HG03354 (cell line): ENCODE measurements around the gene QRICH1.

Experiments used
- ATAC-seq: cut with Tn5 transposase; IDR thresholded peaks from one replicate; pipeline ENCODE4 v1.9.1; 2021; ENCODE audit warnings: mild to moderate bottlenecking; ENCODE audit not compliant: unreplicated experiment, poor library complexity, severe bottlenecking

The QRICH1 gene, protein sequence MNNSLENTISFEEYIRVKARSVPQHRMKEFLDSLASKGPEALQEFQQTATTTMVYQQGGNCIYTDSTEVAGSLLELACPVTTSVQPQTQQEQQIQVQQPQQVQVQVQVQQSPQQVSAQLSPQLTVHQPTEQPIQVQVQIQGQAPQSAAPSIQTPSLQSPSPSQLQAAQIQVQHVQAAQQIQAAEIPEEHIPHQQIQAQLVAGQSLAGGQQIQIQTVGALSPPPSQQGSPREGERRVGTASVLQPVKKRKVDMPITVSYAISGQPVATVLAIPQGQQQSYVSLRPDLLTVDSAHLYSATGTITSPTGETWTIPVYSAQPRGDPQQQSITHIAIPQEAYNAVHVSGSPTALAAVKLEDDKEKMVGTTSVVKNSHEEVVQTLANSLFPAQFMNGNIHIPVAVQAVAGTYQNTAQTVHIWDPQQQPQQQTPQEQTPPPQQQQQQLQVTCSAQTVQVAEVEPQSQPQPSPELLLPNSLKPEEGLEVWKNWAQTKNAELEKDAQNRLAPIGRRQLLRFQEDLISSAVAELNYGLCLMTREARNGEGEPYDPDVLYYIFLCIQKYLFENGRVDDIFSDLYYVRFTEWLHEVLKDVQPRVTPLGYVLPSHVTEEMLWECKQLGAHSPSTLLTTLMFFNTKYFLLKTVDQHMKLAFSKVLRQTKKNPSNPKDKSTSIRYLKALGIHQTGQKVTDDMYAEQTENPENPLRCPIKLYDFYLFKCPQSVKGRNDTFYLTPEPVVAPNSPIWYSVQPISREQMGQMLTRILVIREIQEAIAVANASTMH

DNA sequence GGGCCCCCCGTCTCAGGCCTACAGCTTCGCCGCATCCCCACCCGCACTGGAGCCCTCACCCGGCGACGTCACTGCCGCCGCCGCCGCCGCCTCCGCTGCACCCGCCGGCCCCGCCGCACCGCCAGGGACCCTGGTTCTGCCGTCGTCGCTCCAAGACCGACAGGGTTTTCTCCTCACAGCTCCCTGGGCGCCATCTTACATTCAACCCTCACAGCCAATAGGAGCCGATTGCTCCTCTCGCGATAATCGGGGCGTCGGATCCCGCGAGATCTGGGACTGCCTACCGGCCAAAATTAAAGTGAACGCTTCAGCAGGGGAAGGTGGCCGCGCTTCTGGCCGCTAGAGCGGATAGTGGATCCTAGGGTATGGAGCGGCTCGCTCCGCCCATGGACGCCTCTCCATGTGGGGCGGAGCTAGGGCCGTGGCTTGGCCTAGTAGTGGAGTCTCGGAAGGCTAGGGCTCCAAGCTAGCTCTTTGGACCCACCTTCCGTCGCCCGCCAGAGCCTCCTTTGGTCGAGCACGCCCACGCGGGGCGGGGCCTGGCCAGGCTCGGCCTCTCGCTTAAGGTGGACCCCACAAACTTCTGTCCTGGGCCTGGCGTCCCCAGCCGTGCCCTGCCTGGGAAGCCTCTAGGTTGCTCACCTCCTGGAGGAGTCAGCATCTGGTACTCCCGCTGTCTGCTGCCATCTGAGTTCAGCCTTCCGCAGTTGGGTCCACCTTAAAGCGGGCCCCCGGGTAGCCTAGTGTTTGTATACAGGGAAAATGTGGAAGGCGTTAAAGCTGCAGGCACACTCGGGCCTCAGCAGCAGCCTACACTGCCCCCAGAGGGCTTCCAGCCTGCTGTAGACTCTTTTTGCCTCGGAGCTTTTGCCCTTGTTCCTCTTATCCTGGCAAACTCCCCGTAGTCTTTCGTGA is at the start of gene QRICH1:
Gene QRICH1, minus strand, starts transcription at position 219 of the 915 bp plus-strand sequence. CDS start 17,054 bp downstream, outside the sequence.
- peak; percentile 80 for ATAC-seq

DNA sequence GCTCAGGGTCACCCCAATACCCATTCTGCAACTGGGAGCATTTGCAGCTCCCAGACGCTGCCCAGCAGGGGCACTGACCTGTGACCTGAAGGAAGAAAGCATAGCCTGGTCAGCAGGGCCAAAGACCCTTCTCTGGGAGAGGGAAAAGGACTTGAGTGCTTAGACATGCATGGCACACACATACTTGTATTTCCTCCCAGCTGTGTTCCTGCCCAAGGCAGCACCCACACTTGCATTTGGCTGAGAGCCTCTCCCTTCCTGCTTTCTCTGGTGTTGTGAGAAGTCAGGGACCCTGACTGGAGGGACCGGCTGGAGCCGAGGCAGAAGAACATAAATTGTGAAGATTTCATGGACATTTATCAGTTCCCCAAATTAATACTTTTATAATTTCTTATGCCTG is 46.2 kb upstream of the QRICH1 start:
- ATAC-seq, result no peak

DNA sequence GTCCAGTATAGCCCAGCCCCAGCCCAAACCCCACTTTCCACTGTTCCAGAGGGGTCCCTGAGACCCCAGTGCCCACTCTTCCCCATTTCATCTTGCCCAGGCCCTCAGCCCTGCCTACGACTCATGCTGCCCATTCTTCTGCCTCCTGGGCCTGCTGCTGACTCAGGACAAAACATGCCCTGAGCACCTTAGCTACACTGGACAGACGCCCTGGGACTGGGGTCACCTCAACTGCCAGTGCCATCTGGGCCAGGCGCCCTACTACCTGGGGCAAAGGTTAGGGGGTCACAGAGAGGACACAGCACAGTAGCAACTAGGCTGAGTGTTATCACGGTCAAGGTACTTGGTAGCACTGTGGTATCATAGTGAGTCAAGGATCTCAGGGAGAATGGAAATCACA is 41.6 kb upstream of the QRICH1 start:
- ATAC-seq, result no peak

DNA sequence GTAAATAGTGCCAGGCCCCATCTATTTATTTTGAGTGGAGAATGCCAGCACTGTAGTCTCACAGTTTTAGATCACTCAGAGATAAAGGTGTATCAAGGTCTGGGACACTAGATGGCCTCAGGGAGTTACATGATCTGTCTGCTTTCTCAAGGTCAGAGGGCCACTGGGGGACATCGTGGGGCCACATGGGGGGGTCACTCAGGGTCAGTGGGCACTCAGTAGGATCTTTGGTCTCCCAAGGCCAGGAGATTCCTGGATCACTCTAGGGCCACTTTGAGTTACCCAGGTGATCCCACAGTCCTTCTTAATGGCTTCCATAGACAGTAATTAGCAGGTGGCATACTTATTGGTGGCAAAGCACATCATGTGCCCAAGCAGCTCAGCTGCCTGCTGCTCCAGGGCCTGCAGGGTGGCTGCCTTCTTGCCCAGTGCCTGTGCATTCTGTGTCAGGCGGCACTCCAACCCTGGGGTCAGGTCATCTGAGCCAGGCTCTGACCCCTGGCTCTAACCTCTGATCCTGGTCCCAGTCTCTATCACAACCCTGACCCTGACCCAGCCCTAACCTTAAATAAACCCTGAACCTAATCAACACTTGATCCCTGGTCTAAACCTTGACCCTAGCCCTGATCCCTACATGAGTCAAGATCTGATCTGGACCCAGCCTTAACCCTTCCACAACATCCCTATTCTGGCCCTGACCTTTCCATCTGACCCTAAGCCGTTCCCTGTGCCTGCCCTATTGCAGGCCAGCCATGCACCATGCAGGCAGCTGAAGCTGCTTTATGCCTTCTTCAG is 40.8 kb upstream of the QRICH1 start:
- no peak for ATAC-seq

DNA sequence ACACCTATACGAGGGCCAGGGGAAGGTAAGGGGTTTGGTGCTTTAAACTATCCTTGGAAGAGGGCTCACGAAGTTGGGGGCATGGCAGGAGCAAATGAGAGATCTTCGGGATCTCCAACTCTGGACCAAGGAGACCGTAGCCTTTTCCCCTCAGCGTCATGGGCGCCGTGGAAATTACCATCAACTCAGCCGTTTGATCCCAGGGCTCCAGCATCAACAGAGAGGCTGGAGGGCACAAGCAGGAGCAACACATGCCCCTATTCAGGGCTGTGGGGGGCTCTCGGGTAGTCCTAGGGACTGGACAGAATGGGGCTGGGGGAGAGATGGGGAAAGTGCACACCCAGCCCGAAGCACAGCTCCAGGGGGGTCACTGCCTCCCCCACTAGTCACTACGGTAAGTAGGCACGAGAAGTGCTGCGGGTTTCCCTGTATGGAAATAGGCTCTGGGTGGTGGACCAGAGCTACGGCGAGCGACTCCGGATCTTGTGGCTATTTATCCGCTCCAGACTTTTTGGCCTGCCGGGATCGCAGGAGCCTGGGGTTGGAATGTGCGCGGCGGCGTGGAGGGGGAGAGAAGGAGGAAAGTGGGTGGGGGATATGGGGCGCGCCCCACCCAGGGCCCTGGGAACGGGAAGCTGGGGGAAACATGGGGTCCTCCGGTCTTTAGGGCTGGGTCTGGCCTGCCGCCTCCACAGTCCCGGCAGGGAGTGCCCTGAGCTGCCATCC is 39.5 kb upstream of the QRICH1 start:
- no peak for ATAC-seq

DNA sequence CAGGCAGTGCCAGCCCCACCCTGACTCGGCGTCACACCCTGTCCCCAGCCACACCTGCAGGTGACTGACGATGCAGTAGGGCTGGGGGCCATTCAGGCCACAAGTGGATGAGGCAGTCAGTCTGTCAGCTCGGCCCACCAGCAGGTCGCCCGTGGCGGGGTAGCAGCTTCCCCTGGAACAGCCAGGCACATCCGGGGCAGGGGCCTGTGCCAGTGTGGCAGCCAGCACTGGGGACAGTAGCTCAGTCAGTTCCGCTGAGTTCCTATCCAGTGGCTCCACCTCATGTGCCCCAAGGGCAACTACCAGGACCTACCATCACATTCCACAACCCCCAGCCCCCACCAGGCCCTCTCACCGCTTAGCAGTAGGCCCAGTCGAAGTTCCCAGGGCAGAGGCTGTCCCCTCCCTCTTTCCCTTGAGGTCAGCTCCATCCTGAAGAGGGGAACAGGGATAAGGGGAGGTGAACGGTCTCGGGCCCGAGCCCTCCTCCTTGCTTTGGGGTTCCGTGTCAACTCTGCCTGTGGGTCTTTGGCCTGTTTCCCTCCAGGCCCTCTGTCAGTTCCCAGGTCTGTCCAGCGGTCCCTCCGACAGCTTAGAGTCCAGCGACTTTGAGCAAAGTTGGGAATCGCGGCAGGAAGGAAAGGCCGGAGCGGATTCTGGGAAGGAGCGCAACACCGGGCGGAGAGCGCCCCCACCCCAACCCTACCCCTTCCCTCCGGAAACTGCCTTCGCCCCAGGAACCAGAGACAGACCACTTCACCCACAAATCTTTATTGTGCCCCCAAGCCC is 38.8 kb upstream of the QRICH1 start, which contains the start of gene LAMB2:
Gene LAMB2, minus strand, starts transcription at position 614 of the 789 bp plus-strand sequence. Its CDS starts 183 bp downstream, at position 431.
- no peak for ATAC-seq

DNA sequence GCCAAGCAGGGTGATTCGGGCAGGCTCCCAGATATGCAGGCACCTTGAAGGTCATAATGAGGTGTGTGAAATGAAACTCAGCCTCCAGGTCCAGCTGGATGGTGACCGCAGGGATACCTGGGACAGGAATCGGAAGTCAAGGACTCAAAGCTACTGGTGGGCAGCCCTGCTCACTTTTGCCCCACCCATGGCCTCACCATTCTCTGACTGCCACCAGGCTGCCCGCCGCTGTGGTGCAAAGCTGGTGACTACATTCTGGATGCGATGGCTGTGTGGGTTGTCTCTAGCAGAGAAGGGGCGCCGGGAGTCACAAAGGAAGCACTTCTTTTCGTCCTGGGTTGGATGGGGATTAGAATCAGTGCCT is 38.2 kb upstream of the QRICH1 start:
- no peak for ATAC-seq

DNA sequence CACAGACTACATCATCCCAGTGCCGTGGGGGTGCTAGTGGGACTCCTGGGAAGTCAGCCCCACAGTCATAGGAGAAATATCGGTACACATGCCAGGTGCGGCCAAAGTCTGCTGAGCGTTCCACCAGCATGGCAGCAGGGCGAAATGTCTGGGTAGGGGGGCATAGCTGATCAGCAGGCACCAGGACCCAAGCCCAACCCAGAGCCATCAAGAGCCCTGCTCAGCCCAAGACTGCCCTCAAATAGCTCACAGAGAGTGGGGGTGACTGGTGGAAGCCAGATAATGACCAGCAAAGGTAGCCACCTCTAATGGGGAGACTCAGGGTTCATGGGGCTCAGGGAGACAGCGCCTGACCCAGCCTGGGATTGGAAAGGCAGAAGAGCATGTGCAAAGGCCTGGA is 37.7 kb upstream of the QRICH1 start:
- ATAC-seq, result no peak

DNA sequence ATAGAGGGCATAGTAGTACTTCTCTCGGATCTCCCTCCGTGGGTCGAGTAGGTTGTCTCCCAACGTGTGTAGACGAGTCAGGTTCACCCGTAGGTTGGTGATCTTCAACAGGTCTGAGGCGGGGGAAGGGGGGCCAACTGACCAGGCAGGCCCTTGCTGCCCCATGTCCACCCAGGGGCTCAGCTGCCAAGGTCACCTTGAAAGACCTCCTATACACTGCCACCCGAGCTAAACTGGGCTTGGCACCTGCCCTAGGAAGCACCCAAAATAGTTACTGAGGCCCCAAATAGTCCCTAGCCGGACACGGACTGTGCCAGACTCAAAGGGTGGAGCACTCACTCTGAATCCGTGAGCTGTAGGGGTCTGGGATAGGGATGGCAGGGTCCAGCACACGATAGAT is 37.2 kb upstream of the QRICH1 start:
- no peak for ATAC-seq

DNA sequence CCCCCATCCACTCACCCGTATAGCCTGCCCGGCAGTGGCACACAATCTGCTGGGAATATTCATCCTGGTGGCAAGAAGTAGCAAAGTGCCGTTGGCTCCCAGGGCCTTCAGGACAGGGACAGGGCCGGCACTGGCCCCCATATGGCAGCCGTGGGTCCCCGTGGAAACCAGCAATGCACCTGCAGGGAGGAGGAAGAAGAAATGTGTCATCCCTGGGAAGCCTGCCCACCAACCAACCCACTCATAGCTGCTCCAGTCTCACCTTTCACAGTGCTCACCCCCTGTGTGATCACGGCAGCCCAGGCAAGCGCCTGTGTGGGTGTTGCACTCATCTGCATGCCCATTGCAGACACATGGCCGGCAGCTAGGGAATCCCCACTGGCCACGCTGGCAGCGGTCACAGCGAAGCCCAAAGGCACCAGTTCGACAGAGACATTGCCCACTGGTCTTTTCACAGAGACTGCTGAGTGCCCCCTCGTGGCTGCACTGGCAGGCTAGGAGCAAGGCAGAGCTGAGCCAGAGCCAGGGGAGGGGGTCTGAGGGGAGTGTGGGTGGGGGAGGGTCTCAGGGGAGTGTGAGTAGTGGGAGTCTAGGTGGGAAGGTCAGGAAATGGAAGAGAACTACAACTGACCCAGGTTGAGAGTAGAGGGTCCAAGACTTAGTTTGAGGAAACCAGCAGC is 31.3 kb upstream of the QRICH1 start:
- no peak for ATAC-seq

DNA sequence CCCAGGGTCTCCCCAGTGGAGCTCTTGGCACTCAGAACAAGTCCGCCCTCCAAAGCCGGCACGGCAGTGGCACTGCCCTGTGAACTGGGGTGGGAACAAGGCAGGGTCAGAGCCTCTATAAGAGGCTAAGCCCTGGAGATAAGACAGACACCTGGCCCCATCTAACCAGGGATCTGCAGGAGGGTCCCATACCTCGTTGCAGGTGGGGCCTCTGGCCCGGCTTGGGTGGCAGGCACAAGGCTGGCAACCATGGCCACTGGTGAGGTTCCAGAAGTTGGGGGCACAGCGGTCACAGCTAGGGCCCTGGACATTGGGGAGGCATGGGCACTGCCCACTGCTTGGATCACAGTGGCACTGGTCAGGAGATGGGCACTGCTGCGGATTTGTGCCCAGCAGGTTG is 30.3 kb upstream of the QRICH1 start:
- no peak for ATAC-seq

DNA sequence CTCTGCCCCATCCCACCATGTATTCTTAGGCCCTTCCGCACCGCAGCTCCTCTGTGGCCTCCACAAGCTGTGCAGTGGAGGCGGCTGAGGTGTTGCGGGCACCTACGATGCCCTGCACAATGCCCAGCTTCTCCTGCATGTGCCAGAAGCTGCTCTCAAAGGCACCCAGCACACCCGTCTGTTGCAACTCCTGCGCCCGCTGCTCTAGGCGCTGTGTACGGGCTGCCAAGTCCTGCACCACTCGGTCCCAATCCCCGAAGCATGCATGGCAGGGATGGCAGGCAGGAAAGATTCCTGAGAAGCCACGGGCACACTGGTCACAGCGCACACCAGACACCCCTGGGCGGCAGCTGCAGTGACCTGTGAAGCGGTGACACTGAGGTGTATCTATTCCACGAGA is 29.8 kb upstream of the QRICH1 start:
- ATAC-seq, result no peak

DNA sequence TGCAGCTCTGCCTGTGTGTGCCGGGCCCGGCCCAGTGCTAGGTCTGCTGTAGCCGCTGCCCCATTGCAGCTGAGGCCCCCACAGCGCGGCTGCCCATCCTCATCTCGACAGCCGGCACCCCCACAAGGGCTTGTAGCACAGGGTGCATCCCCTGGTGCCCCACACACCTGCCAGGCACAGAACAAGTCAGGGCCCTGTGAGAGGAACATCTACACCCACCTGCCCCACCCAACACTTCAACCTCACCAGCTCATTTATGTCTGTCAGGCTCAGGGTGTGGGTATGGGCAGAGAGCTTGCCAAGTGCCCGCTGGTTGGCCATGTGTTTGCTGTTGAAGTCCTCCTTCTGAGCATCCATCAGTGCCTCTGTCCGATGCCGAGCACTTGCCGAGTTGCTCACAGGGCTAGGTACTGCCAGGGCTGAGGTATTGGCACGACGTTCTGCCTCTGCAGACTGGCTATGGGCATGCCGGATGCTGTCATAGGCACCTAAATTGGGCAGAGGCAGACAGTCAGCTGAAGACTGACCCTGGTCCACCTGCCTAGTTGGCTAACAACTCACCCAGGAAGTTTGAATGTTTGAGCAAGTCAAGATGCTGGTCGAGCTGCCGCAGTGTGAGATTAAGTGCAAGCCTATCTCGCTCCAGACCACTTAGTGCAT is 29.1 kb upstream of the QRICH1 start:
- ATAC-seq, result no peak

DNA sequence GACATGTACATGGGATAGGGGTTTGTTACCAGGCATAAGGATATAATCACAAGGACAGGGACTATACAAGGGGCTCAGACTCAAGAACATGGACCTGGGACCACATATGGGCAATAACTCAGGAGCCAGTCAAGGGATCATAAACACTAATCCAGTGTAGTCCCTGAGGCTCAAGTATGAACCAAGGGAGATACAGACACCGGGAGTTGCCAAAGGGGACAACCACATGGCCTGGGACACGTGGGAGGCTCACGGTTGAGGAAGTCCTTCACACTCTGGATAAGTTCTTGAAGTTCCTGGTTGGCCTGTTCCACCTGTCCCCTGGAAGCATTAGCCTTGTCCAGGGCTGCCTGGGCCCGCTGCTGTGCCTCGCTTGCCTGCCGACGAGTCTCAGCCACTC is 28.6 kb upstream of the QRICH1 start:
- no peak for ATAC-seq

DNA sequence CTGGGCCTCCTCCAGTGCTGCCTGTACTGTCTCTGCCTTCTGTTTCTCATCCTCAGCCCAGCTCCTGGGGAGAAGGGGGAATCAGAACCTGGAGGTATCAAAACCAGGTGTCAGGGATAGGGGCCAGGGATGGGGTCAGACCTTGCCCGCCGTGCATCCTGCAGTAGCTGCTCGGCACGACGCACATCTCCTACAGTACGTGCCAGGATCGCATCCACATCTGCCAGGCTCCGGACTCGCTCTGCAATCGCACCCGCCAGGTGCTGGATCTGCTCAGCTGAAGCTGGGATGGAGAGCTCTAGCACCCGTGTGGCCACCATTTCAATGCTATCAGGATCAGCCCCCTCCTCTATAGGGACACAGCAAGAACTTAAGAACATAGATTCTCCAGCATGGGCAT is 28.2 kb upstream of the QRICH1 start:
- no peak for ATAC-seq

DNA sequence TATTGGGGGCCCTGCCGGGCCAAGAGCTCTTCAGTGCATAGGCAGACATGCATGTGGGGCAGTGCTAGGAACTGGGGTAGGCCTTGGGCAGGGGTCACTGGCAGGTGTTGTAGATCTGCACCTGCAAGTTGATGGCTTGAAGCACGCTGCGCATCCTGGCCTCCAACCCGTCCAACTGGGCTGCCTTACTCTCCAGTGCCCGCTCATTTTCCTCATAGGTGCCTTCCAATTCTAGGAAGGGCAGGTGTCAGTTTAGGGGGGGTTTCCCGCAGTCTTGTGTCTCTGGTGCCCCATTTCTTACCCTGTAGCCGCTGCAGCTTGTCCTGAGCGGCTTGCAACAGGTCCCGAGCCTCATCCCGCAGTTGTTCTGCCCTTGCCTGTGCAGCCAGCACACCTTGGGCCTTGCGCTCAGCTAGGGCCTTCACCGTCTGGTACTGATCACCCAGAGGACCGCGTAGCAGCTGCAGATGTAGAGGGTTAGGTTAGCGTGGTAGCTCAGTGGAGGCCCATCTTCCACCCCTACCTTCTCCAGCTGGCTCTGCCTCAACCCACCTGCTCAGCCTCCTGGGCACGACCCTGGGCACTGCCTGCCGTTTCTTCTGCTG is 27.4 kb upstream of the QRICH1 start:
- no peak for ATAC-seq
